Endodermal cell (in vitro differentiated cells): ENCODE results near the gene ATG2B. TPM values are rescaled to one million over a fixed set of nuclear protein-coding genes. Genes with fewer than 3 reads are reported as not detected.

Experiments
- DNase-seq: peaks from one replicate; pipeline ENCODE4 v3.0.0-alpha.2; 2017
- H3K27ac ChIP-seq: 2 replicates; pipeline ENCODE4 v1.5.1; 2013; ENCODE audit warnings: mild to moderate bottlenecking, low read depth, low read length, moderate library complexity
- H3K27me3 ChIP-seq: 2 replicates; pipeline ENCODE4 v1.6.1; 2013; ENCODE audit warnings: mild to moderate bottlenecking, low read length, moderate library complexity; ENCODE audit not compliant: insufficient read depth, control insufficient read depth, poor library complexity, severe bottlenecking
- H3K36me3 ChIP-seq: 2 replicates; pipeline ENCODE4 v1.7.0; 2013; ENCODE audit warnings: mild to moderate bottlenecking, low read length, moderate library complexity; ENCODE audit not compliant: control insufficient read depth, insufficient read depth
- H3K4me1 ChIP-seq: one replicate; pipeline ENCODE4 v1.7.0; 2013; ENCODE audit warnings: low read length; ENCODE audit not compliant: control insufficient read depth, insufficient read depth
- H3K4me3 ChIP-seq: 2 replicates; pipeline ENCODE4 v1.5.1; 2013; ENCODE audit warnings: mild to moderate bottlenecking, low read length, moderate library complexity
- H3K9ac ChIP-seq: 2 replicates; pipeline ENCODE4 v1.6.1; 2013; ENCODE audit warnings: mild to moderate bottlenecking, low read length, moderate library complexity; ENCODE audit not compliant: poor library complexity, severe bottlenecking; ENCODE audit errors: extremely low read depth
- H3K9me3 ChIP-seq: 2 replicates; pipeline ENCODE4 v1.6.1; 2013; ENCODE audit warnings: mild to moderate bottlenecking, low read length, moderate library complexity; ENCODE audit not compliant: control insufficient read depth
- H3K27ac Mint-ChIP-seq: 2 replicates; pipeline ENCODE4 v1.8.0; 2020; ENCODE audit warnings: mixed read lengths
- H3K27me3 Mint-ChIP-seq: 2 replicates; pipeline ENCODE4 v1.8.0; 2021; ENCODE audit warnings: mild to moderate bottlenecking, mixed read lengths; ENCODE audit not compliant: insufficient read depth
- H3K36me3 Mint-ChIP-seq: 2 replicates; pipeline ENCODE4 v1.8.0; 2020; ENCODE audit warnings: low read depth, mixed read lengths
- H3K4me1 Mint-ChIP-seq: 2 replicates; pipeline ENCODE4 v1.8.0; 2020; ENCODE audit warnings: mixed read lengths
- H3K4me3 Mint-ChIP-seq: 2 replicates; pipeline ENCODE4 v1.8.0; 2020; ENCODE audit warnings: mild to moderate bottlenecking, moderate library complexity, mixed read lengths
- H3K9me3 Mint-ChIP-seq: 2 replicates; pipeline ENCODE4 v1.8.0; 2020; ENCODE audit warnings: mild to moderate bottlenecking, mixed read lengths
- WGBS, 2 experiments: methylation state at CpG; one replicate each; pipeline versions ENCODE4 v1.1.5 to v1.1.7; 2013; ENCODE audit warnings: missing lambda C conversion rate in 2 of 2, mixed read lengths in 1 of 2; ENCODE audit not compliant: insufficient coverage in 1 of 2, insufficient read length in 1 of 2; 5-methylcytosine and 5-hydroxymethylcytosine counted together
- total RNA-seq, 2 donors: library from RNA; stranded (reverse); fragmentation: NEBNext Ultra II Directional in 1 of 2; extraction: Animal tissue kit (Norgen Biotek cat#: 25700) in 1 of 2; gene quantifications; 2 replicates in 1 of 2; 3 replicates in 1 of 2; pipeline ENCODE4 v1.2.1, GENCODE V29; 2021
- TF ChIP-seq, protein P1 (sequence below): fragments of 200-600 bp; sonication (generic); conservative IDR thresholded peaks from 2 replicates; pipeline ENCODE4 v1.5.0; 2021; ENCODE audit warnings: antibody characterized with exemption, mild to moderate bottlenecking

Gene ATG2B
- total RNA-seq, 2 donors from 2014 or later, result 9.7 to 14.1 TPM

DNA sequence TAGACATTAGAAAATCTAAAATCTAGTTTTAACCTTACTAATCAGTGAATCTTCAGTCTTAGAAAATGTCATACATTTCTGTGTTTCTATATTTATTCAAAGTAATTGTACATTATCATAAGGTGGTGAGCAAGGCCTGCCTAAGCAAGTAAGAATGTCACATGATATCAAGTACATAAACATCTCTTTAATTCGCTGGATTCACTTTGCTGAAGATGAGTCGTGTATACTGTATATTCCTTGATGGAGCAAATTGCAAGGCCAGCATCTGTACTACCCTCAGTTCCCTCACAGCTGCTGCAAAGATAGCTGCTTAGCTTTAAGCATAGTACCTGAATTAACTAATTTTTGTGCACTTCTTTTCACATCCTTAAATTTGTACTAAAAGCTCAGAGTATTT, 20.3 kb upstream of the ATG2B start:
- H3K9ac ChIP-seq, result no peak overlapping the region
- no peak overlapping the region for H3K27ac ChIP-seq
- Mint-ChIP-seq H3K4me3 (no peak overlapping the region), H3K27me3 (no peaks in the 10 kb centered on the region), H3K9me3 (no peaks in the 10 kb centered on the region), H3K27ac (no peak overlapping the region), H3K36me3 (peaks cover 31% of the 10 kb centered on the region), H3K4me1 (no peaks in the 10 kb centered on the region)
- H3K27me3 ChIP-seq, result no peaks in the 10 kb centered on the region
- DNase-seq, result no peak
- H3K36me3 ChIP-seq, result peaks cover 61% of the 10 kb centered on the region
- H3K4me1 ChIP-seq, result no peaks in the 10 kb centered on the region
- 90 to 92% methylated on average over 2 of the region's 2 CpGs for WGBS, 2 experiments
- TF ChIP-seq, protein P1, sequence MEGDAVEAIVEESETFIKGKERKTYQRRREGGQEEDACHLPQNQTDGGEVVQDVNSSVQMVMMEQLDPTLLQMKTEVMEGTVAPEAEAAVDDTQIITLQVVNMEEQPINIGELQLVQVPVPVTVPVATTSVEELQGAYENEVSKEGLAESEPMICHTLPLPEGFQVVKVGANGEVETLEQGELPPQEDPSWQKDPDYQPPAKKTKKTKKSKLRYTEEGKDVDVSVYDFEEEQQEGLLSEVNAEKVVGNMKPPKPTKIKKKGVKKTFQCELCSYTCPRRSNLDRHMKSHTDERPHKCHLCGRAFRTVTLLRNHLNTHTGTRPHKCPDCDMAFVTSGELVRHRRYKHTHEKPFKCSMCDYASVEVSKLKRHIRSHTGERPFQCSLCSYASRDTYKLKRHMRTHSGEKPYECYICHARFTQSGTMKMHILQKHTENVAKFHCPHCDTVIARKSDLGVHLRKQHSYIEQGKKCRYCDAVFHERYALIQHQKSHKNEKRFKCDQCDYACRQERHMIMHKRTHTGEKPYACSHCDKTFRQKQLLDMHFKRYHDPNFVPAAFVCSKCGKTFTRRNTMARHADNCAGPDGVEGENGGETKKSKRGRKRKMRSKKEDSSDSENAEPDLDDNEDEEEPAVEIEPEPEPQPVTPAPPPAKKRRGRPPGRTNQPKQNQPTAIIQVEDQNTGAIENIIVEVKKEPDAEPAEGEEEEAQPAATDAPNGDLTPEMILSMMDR, result no peak
- H3K4me3 ChIP-seq, result no peak overlapping the region
- no peaks in the 10 kb centered on the region for H3K9me3 ChIP-seq

GRCh38 chr14:96380735-96381134, 17.6 kb upstream of the ATG2B start:
- Histone ChIP-seq H3K9me3 (no peaks in the 10 kb centered on the region), H3K27me3 (no peaks in the 10 kb centered on the region), H3K36me3 (peaks cover 50% of the 10 kb centered on the region), H3K27ac (no peak overlapping the region), H3K4me3 (no peak overlapping the region), H3K9ac (no peak overlapping the region), H3K4me1 (no peaks in the 10 kb centered on the region)
- Mint-ChIP-seq H3K27me3 (no peaks in the 10 kb centered on the region), H3K27ac (no peak overlapping the region), H3K9me3 (no peaks in the 10 kb centered on the region), H3K36me3 (peaks cover 26% of the 10 kb centered on the region), H3K4me1 (no peaks in the 10 kb centered on the region), H3K4me3 (no peak overlapping the region)
- DNase-seq, result no peak
- 94% methylated on average over 2 to 3 of the region's 3 CpGs for WGBS, 2 experiments
- TF ChIP-seq, protein P1, result no peak

DNA sequence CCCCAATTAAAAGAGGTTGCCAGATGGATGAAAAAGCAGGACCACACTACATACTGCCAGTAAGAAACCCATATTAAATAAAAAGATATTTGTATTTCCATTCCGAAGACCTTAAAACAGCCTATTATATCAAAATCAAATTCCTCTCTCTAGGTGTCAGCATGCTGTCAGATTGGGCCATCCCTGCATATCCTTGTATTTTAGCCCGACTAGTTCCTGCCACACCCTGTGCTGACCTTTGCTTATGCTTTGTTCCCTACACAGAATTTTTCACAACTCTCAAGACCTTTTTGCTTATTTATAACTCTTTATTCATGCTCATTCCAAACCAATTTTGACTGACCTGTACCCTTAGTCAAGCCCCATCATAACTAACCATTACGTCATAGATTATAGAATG, 13.0 kb upstream of the ATG2B start:
- DNase-seq, result no peak
- no peak overlapping the region for H3K27ac ChIP-seq
- no peaks in the 10 kb centered on the region for H3K27me3 Mint-ChIP-seq
- H3K4me1 Mint-ChIP-seq, result no peaks in the 10 kb centered on the region
- WGBS, 2 experiments, result 94 to 100% methylated on average over 2 to 3 of the region's 3 CpGs
- H3K27me3 ChIP-seq, result no peaks in the 10 kb centered on the region
- peaks cover 5% of the 10 kb centered on the region for H3K36me3 Mint-ChIP-seq
- no peaks in the 10 kb centered on the region for H3K4me1 ChIP-seq
- no peak overlapping the region for H3K9ac ChIP-seq
- H3K4me3 Mint-ChIP-seq, result no peak overlapping the region
- H3K27ac Mint-ChIP-seq, result no peak overlapping the region
- no peaks in the 10 kb centered on the region for H3K9me3 ChIP-seq
- H3K4me3 ChIP-seq, result no peak overlapping the region
- H3K9me3 Mint-ChIP-seq, result no peaks in the 10 kb centered on the region
- TF ChIP-seq, protein P1, result no peak
- peaks cover 10% of the 10 kb centered on the region for H3K36me3 ChIP-seq
